ENCODE results near the gene USP31.

Gene USP31

DNA sequence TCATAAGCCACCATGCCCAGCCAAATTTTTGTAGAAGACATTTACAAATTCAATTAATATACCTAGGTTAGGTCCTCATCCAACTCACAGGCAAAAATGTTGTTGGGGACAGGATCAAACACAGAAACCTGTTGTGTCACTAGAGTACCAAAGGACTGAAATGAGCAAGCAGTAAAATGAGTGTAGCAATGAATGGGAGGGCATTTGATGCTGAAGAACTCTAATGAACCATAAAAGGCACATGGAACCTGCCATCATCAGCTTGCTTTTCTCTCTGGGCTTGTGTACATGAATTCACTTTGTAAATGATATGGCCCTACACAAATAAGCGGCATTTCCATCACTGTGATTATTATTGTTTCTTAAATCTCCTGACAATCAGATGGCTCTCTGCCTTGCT is 17.8 kb downstream of the USP31 start:
- TF ChIP-seq, protein P1, sequence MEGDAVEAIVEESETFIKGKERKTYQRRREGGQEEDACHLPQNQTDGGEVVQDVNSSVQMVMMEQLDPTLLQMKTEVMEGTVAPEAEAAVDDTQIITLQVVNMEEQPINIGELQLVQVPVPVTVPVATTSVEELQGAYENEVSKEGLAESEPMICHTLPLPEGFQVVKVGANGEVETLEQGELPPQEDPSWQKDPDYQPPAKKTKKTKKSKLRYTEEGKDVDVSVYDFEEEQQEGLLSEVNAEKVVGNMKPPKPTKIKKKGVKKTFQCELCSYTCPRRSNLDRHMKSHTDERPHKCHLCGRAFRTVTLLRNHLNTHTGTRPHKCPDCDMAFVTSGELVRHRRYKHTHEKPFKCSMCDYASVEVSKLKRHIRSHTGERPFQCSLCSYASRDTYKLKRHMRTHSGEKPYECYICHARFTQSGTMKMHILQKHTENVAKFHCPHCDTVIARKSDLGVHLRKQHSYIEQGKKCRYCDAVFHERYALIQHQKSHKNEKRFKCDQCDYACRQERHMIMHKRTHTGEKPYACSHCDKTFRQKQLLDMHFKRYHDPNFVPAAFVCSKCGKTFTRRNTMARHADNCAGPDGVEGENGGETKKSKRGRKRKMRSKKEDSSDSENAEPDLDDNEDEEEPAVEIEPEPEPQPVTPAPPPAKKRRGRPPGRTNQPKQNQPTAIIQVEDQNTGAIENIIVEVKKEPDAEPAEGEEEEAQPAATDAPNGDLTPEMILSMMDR (IDR thresholded peaks at IDR 0.05; ENCODE audit: borderline replicate concordance, control extremely low read depth, extremely low read depth, insufficient read depth, missing control alignments) = no peak

DNA sequence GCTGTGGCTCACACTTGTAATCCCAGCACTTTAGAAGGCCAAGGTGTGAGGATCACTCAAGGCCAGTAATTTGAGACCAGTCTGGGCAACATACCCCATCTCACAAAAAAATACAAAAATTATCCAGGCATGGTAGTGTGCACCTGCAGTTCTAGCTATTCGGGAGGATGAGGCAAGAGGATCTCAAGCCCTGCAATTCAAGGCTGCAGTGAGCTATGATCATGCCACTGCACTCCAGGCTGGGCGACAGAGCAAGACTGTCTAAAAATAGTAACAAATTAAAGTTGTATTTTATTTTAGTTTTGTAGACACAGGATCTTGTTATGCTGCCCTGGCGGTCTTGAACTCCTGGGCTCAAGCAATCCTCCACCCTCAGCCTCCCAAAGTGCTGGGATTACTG is 18.2 kb downstream of the USP31 start:
- TF ChIP-seq, protein P1 (IDR thresholded peaks at IDR 0.05; ENCODE audit: borderline replicate concordance, control extremely low read depth, extremely low read depth, insufficient read depth, missing control alignments) = no peak
- DNase-seq (ENCODE audit: low spot score) = no peak
- in situ Hi-C loops (cut with MboI; ENCODE audit: low sequenced_read_pairs, unreplicated experiment) = no loop called here

More for the DNA sequence above, 17.8 kb downstream of the USP31 start:
- no peak for DNase-seq (ENCODE audit: low spot score)
- in situ Hi-C loops (cut with MboI; ENCODE audit: low sequenced_read_pairs, unreplicated experiment) = no loop called here

DNA sequence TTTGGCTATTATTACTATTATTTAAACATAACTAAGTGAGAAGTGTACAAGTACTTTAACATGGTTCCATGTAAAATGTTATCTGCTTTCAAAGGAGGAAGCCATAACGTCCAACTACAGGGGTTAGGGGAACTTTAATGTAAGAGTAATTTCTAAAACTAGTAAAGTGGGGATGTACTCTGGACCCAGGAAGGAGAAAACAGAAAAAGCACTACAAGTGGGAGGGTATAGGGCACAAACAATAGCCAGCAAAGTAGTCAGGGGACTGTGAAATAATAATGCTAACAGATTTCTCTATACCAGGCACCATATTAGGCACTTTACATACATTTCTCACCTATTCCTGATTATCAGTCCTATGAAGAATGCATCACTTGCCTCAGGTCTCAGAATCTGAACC is 19.6 kb downstream of the USP31 start:
- TF ChIP-seq, protein P1 (IDR thresholded peaks at IDR 0.05; ENCODE audit: borderline replicate concordance, control extremely low read depth, extremely low read depth, insufficient read depth, missing control alignments) = no peak
- in situ Hi-C loops (cut with MboI; ENCODE audit: low sequenced_read_pairs, unreplicated experiment) = no loop called here
- no peak for DNase-seq (ENCODE audit: low spot score)

DNA sequence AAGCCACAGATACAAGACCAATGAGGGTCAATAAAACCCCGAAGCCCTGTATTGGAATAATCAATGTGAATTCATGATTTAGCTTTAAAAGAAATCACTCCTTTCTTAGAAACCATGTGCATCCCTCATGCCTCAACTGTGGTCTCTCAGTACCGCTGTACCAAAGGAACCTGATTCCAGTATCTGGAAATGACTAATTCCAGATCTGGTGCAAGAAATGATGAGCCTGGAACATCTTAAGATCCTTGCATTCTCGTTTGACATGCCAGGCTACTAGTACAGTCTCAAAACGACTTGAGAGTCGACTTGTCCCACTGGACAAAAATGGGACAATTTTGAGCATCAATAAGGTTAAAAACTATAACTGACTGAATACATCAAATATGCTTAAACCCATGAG is 21.2 kb downstream of the USP31 start:
- TF ChIP-seq, protein P1 (IDR thresholded peaks at IDR 0.05; ENCODE audit: borderline replicate concordance, control extremely low read depth, extremely low read depth, insufficient read depth, missing control alignments) = no peak
- no peak for DNase-seq (ENCODE audit: low spot score)
- in situ Hi-C loops (cut with MboI; ENCODE audit: low sequenced_read_pairs, unreplicated experiment) = no loop called here

DNA sequence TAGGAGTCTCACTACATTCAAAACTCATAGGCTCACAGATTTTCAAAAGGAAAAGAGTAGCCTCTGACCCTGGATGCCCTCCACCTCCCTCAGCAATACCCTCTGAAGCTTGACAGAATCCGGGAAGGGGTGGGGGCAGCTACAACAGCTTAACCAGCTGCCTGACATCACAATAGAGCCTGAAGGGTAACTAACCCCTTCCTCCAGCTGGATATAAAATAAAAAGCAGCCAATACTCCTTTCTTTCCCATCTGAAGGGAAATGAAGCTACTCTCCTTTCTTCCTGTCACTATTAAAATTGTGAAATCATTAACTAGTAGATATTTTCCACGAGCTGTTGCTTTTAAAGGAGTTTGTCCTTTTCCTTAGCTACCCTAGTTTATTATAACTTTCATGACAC is 24.0 kb downstream of the USP31 start:
- TF ChIP-seq, protein P1 (IDR thresholded peaks at IDR 0.05; ENCODE audit: borderline replicate concordance, control extremely low read depth, extremely low read depth, insufficient read depth, missing control alignments) = no peak
- no peak for DNase-seq (ENCODE audit: low spot score)
- in situ Hi-C loops (cut with MboI; ENCODE audit: low sequenced_read_pairs, unreplicated experiment) = no loop called here

DNA sequence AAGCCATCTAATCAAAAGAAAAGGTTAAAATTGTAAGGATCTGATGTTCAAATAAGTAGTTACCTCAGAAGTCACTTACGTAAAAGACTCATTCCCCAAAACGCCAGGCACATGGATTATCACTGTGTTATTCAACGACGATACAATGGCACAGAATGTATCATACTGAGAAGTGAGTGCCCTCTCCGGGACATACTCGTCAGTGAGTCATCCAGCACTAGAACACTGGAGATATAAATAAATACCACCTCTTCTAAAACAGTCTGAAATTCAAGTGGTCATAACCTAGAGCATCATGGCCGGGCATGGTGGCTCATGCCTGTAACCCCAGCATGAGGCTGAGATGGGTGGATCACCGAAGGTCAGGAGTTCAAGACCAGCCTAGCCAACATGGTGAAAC is 24.9 kb downstream of the USP31 start:
- in situ Hi-C loops (cut with MboI; ENCODE audit: low sequenced_read_pairs, unreplicated experiment) = no loop called here
- TF ChIP-seq, protein P1 (IDR thresholded peaks at IDR 0.05; ENCODE audit: borderline replicate concordance, control extremely low read depth, extremely low read depth, insufficient read depth, missing control alignments) = no peak
- no peak for DNase-seq (ENCODE audit: low spot score)

DNA sequence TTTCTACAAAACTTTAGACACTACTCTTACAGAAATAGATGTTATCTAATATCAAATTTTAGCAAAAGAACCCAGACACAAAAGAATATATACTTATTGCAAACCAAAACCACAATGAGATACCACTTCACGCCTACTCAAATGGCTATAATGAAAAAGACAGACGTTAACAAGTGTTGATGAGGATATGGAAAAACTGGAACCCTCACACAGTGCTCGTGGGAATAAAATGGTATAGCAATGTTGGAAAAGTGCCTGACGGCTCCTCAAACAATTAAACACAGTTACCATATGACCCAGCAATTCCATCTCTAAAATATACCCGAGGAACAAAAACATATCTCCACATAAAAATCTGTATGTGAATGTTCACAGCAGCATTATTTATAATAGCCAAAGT is 27.1 kb downstream of the USP31 start:
- DNase-seq (ENCODE audit: low spot score) = no peak
- in situ Hi-C loops (cut with MboI; ENCODE audit: low sequenced_read_pairs, unreplicated experiment) = no loop called here
- TF ChIP-seq, protein P1 (IDR thresholded peaks at IDR 0.05; ENCODE audit: borderline replicate concordance, control extremely low read depth, extremely low read depth, insufficient read depth, missing control alignments) = no peak

All from GM13976 (cell line).